NCI-H1436 (cell line): ENCODE measurements around the gene KREMEN1.

Experiments used
- DNase-seq: peaks from one replicate; lab custom pipeline; 2025; lab: John Stamatoyannopoulos, UW

Gene KREMEN1

DNA sequence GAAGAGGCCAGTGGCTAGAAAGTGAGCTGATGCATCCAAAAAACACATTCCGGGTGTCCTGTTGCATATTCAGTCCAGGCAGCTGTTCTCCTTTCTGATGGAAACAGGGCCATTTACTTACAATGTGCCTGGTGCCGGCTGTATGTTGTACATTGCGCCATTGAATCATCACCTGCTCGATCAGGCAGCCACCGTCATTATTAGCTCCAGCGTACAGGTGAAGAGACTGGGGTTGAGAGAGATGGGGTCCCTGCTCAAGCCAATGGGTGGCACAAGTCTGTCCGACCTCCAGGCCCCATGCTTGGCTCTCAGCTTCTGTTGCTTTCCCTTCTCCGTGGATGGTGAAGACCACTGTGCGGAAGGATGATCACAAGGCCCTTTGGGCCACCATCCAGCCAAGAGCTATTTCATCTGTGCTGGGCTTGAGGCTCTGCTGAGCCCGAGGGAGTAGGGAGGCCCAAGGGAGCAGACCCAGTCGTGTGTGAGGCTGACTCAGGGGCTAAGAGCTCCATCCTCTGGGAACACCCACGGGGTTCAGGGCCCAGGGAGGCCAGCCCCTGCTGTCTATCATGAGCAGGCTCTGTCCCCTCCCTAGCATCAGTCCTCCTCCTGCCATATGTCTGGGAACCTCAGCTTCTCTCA lies 112.1 kb downstream of the KREMEN1 start:
- no peak for DNase-seq

DNA sequence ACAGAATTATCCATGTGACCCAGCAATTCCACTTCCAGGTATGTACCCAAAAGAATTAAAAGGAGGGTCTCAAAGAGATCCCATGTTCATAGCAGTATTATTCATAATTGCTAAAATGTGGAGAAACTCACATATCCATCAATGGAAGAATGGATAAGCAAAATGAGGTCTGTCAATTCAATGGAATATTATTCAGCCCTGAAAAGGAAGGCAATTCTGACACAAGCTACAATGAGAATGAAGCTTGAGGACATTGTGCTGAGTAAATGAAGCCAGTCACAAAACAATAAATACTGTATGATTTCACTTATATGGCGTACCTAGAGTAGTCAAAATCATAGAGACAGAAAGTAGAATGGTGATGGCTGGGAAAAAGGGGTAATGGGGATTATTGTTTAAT lies 113.5 kb downstream of the KREMEN1 start:
- no peak for DNase-seq

DNA sequence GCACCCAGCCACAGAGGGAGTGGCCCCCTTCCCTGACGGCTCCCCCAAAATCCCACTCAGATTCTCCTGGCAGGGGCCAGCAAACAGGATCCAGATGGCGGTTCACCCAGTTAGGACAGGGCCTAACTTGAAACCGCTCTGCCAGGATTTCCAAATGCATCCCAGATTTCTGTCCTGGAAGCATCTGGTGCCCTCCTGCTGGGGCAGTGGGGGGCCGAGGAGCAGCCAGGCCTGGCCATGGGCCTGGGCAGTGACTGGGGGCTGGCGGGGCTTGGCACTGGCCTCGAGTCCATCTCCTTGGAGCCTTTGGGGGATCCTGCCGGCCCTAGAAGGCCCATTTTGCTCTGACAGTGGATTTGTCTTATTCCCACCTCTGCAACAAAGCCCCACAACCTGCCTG lies 115.0 kb downstream of the KREMEN1 start:
- no peak for DNase-seq

DNA sequence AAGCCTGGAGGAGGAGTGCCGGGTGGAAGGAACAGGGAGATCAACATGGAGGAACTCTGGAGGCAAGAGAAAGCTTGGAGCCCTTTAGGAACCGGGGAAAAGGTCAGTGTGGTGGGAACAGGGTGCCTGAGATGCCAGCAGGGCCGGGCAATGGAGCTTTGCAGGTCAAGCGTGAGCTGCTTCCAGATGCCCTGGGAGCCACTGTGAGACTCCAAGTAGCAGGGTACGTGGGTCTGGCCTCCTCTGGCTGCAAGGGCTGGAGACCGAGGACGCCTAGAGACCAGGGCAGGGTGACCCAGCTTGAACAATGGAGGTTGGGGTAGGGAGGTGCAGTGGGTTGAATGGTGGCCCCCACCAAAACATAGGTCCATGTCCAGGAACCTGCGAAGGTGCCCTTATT lies 117.2 kb downstream of the KREMEN1 start:
- no peak for DNase-seq

DNA sequence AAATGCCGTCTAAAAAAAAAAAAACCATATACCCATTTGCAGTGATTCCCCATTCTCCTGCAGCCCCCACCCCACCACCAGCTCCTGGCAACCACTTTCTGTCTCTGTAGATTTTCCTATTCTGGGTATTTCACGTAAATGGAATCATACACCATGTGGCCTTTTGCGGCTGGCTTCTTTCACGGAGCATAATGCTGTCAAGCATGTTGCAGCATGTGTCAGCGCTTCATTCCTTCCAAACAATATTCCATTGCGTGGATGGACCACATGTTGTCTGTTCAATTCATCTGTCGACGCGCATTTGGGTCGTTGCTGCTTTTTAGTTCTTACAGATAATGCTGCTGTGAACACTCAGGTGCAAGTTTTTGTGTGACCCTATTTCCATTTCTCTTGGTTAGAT lies 118.1 kb downstream of the KREMEN1 start:
- no peak for DNase-seq

DNA sequence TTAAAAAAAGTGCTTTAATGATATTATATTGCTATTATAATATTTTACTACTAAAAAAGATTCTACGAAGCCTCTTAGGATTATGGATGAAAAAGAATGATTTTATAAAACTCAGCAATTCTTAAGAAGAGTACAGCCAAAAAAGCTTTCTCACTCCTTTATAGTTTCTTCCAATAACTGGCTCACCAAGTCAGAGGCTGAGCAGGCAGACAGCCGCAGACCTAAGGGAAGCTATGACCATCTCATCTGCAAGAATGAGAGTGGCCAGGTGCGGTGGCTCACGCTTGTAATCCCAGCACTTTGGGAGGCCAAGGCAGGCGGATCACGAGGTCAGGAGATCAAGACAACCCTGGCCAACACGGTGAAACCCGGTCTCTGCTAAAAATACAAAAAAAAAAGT lies 120.2 kb downstream of the KREMEN1 start:
- no peak for DNase-seq

DNA sequence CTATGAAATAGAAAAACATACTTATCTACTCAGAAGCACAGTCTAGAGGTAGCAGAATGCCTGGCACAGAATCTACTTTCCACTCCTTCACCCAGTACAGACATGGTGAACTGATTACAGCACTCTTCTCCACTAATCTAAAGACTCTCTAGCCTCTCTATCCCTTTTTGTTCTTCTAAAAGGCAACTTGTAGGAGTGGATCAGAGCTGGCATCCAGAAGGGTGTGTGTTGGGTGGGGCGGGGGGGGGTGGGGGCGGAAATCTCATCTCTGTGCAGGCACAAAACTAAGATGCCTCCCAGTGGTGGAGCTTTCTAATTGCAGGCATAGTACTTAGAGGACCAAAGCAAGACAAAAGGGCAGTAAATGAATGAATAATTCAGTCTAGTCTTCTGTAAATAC lies 121.3 kb downstream of the KREMEN1 start:
- DNase-seq, result no peak

DNA sequence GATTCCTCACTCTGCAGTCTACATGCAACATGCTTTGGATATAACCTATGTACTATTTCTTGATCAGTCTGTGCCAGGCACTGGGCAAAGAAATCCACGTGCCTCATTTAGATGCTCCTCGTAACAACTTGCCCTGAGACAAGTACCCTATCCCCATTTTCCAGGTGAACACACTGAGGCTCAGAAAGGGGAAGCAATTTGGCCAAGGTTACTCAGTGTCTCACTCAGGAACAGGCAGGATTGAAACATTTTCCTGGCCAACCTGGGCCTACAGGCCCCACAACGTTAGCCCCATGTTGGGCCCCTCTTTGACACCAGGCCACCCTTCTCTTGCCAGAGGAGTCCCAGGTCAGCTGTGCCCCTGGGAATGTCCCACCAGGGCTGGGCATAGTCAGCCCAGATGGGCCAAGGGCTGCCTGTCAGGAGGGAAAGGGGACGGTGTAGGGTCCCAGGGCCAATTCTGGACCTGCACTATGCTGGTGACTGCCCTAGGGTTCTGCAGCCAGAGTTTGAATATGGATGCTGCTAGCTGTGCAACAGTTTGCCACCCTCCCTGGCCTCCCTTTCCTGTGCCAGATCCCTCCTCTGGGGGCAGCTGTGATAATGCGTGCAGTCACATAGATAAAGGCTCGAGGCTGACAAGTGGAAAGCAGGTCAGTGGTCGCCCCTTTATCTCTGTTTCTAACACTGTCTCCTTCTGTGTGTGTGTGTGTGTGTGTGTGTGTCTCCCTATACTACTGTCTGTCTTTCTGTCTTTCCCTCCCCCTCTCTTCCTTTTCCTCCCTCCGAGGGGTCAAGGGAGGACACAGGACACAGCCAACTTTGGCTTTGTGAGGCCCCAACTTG lies 122.5 kb downstream of the KREMEN1 start:
- DNase-seq, result no peak

DNA sequence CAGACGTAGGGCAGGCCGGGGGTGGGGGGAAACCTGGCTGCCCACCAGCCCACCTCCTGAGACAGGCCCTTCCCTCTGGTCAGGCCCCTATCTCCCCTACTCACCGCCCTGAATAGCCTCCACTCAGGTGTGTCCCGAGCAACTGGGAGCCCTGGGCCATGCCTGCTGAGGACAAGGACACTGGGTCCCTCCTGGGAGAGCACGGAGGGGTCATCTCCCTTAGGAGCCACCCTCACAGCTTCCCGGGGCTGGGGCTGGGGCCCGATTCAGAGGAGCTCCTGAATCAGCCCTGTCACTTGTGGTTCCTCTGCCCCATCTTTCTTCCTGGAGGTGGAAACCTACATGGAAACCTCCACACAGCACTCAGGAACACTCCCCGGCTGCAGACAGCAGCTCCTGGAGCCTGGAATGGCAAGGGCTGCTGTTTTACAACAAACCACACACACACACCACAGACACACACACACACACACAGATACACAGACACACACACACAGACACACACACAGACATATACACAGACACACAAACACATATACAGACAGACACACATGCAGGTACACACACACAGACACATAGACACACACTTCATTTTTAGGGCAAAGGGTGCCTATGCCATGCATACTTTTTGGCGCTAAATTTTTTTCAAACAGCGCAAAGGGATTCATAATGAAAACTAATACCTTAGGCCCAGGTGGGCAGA lies 123.3 kb downstream of the KREMEN1 start:
- no peak for DNase-seq

DNA sequence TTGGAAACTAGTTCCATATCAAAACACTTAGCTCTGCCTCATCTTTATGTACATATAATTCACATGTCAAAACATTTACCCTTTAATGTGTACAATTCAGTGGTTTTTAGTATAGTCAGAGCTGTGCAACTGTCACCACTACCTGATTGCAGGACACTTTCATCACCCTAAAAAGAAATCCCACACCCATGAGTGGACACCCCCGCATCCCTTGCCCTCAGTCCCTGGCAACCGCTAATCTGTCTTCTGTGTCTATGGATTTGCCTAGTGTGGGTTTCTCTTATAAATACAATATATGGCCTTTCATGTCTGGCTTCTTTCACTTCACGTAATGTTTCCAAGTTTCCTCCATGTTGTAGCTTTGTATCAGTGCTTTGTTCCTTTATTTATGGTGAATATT lies 124.3 kb downstream of the KREMEN1 start:
- no peak for DNase-seq

DNA sequence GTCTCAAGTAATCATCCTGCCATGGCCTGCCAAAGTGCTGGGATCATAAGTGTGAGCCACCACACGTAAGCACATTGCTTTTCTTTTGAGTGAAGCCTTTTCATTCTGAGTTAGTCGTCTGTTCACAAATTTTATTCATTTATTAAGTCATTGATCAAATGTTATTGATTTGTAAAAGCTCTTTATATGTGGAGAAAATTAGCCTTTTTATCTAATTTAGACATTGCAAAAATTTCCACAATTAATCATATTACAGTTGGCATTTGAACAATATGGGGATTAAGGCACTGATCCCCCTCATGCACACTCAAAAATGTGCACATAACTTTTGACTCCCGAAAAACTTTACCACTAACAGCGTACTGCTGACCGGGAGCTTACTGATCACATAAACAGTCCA lies 125.4 kb downstream of the KREMEN1 start:
- no peak for DNase-seq

DNA sequence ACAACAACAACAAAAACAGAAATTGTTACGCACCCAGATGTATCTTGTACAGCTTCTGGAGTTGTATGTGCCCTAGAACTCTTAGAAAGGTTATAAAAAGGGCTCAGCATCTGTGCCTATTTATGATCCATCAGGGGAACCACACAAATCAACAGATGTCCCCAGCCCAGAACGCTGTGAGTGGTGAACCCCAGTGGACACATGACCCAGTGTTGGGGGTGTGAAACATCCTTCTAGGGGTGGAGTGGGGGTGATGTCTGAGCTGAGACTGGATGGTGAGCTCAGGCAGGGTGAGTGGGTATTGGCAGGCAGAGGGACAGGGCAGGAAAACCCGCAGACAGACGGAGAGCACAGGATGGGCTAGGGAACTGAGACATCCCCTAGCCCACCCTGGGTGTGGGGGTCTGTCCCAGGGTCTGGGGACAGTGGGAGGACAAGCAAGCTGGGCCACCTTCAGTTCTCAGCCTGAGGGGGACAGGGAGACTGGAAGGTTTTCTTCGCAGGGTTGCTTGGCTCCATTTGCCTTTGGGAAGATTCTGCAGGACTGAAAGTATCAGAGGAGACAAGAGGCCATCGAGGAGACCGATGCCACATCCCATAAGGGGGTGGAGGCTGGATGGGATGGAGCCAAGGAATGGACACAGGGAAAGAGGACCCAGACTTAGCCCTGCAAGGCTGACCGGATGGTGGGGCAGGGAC lies 127.0 kb downstream of the KREMEN1 start:
- no peak for DNase-seq

DNA sequence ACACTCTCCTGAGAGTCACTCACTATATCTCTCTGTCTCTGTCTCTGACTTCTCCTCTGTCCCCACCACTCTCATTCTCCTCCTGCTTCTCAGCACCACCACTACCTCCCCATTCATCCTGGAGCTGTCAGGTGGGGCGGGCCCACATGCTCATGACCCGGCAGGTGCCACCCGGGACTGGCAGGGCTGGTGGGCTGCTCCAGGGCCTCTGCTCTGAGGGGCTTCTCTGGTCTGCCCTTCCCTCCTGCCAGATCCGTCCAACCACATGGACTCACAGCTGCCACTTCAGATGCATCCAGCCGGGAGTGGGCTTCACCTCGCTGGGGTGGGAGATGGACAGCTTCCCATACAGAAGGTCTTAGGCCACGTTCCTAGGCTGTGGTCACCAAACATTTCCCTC lies 128.1 kb downstream of the KREMEN1 start:
- DNase-seq, result no peak

DNA sequence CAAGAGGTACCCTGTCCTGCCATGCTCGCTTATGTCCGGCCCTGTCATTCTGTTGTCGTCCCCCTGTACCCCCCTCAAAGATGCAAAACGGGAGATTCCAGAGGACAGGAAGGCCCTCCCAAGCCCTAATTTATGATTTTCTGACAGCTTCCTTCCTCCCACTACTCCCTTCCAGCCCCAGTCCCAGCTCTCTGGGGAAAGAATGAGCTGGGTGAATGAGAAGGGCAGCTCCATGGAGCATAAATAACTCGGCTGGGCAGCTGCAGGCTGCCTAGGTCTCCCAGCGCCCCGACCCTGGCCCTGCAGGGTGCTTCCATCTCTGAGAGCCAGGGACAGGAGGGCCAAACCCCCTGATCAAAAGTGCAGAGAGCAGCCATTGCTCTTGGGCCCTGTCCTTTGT lies 128.9 kb downstream of the KREMEN1 start:
- DNase-seq, result no peak

DNA sequence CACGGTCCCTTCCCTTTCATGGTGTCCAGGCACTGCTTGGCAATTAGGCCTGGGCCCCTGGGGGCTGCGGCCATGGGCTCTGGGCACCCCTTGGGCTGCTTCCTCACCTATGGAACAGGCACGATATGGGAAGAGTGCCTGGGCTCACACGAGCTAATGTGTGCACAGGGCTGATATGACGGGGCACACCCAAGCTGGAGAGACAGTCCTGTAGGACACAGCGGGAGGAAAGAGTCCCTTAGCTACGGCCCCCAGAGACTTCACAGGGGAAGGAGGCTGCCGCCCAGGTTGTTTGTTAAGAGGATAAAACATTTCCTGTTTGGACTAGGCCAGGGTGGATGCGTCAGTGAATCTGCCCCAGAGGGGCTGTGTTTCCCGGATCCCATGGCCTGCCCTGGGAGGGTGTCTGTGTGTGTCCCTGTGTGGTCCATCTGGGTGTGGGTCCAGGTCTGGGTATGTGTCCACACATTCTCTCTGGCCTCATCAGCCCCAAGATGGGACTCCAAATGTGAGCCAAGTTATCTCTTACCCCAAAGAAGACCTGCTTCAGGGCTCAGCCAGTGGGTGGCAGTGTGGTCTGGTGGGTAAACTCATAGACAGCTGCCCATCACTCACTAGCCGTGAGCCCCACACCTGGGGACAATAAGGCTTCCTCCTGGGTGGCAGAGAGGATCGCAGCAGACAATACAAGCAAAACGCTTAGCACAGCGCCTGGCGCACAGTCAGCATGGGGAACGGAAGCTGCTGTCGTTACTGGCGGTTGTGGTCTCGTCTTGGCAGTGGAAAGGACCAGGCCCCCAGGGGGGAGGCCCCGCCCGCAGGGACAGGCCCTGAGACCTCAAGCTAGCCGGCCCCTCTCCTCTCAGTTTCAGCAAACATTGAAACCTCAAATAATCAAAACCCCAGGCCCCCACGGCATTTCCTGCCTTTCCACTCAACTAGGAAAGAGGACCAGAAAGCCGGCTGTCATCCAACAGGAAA lies 129.7 kb downstream of the KREMEN1 start:
- DNase-seq, result no peak

DNA sequence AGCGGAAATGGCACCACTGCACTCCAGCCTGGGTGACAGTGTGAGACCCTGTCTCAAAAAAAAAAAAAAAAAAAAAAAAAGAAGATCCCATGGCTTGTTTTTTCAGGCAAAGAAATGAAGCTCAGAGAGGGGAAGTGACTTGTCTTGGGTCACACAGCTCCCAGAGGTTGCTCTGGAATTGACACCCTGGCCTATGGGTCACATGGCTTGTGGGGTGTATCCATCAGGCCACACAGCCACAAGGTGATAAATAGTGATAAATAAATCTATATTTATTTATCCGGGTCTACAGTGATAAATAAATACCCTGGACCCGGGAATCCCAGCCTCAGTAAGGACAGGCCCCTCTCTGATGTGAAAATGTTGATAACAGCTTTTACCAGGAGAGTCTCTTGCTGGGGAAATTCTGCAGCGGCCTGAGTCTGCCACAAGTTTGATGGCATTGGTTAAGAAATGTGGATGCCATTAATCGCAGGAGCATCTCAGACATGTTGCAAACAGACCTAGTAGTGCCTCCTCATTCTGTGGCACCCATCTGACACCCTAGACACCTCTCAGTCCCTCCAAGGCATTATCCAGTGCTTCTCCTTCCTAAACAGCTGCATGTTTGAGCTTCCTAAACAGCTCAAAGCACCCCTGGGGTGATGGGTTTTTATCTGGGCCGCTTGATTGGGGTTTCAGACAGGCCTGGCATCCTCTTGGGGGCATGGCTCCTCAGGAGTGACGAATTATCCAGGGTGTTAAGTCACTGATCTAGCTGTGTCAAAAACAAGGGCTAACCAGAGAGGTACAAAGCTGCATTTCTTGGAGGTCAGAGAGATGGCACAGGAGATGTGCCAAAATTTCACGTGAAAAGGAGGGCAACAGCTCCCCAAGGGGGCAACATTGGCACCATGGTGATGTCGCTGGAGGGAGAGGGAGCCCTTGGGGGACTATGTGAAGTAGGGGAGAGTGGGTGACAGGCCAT lies 130.9 kb downstream of the KREMEN1 start:
- no peak for DNase-seq

DNA sequence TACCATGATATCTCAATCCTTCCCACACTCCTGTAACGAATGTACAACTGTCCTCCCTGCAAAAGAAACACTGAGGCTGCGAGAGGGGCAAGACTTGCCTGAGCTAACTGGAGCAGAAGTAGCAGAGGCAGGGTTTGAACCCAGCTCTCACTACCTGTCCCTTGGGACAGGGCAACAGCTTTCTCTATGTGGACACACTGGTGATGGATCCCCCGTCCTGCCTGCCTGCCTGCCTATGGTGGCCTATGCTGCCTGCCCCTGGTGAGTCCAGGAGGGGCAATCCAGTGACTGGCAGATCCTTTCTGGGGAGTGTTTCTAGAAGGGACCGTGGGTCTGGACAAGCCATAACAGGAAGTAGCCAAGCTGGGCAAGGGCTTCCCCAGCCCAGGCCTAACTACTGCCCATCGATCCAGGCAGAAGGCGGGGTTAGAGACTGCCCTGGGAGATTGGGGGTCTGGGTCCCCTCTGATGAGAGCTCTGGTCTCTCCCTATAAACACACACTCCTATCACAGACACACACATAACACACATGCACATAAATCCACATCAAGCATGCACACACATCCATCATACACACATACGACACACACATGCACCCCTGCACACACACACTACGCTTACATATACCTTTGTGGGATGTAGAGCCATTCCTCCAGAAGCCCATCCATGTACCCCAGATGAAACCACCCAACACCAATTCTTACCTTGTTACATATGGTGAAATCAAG lies 131.8 kb downstream of the KREMEN1 start:
- no peak for DNase-seq

DNA sequence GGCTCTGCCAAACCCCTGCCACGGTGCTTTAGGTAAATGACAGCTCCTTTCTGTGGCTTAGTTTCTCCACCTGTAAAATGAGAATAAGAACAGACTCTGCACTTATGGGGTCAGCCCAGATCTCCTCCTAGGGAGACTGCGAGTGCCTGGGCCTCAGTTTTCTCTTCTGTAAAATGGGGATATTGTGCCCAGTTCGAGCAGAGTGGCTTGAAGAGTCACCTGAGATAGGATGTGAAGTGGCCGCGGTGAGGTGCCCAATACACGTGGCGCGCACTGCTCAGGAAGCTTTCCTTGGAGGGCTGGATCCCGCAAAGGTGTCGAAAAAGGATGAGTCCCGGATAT lies 132.4 kb downstream of the KREMEN1 start:
- DNase-seq, result no peak

DNA sequence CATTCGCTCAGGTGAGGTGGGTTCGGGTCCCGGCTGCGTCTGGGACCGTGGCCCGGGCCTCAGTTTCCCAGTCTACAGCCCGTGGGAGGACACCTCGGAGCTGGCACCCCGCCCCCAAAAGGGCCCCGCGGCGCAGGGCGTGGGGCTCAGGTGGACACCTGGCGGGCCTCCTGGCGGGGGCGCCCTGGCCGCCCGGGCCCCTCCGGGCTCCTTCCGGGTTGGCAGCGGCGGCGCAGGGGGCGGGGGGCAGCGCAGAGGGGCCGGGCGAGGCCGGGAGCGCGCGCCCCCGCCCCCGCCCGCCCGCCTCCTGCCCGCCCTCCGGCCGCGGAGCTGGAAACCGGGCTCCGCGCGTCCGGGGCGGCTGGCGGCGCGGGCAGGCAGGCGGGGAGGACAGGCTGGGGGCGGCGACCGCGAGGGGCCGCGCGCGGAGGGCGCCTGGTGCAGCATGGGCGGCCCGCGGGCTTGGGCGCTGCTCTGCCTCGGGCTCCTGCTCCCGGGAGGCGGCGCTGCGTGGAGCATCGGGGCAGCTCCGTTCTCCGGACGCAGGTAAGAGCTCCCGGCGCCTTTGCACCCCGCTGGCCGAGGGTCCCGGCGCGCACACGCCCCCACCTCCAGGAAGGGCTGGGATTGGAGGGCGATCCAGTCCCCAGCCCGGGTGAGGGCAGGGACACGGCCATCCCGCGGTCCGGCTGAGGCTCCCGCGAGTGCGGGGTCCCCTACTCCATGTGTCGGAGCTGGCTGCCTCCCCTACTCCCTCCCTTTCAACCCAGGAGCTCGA lies 132.9 kb downstream of the KREMEN1 start, which contains the start of gene EMID1:
Gene EMID1, plus strand, starts transcription at position 303 of the 778 bp plus-strand sequence. Its CDS starts 143 bp downstream, at position 446.
- peak; percentile 25 for DNase-seq
